Thoracic aorta (tissue), 2 donors: Measurements from ENCODE around the gene MYO1E. TPM values are rescaled to one million over a fixed set of nuclear protein-coding genes. Genes with fewer than 3 reads are reported as not detected.

ENCODE experiments used
- ATAC-seq: fragments of 150-250 bp; one replicate; pipeline ENCODE4 v1.8.0; 2017; ENCODE audit warnings: low read depth; ENCODE audit not compliant: insufficient number of reproducible peaks, low FRiP score
- DNase-seq: peaks from one replicate; pipeline ENCODE4 v3.0.0-alpha.2; 2020; ENCODE audit warnings: low spot score
- H3K27ac ChIP-seq, 2 donors: fragments of 200-600 bp; sonication (generic); 1 replicate in 1 of 2; 2 replicates in 1 of 2; pipeline ENCODE4 v1.5.1; 2016; ENCODE audit warnings: mild to moderate bottlenecking in 2 of 2, moderate library complexity in 2 of 2
- H3K27me3 ChIP-seq: fragments of 200-600 bp; sonication (generic); replicated peaks from 2 replicates; pipeline ENCODE4 v1.6.0; 2016; ENCODE audit warnings: mild to moderate bottlenecking; ENCODE audit not compliant: insufficient read depth
- H3K36me3 ChIP-seq: fragments of 200-600 bp; sonication (generic); one replicate; pipeline ENCODE4 v1.5.1; 2016
- H3K4me1 ChIP-seq, 2 donors: fragments of 200-600 bp; sonication (generic); 1 replicate in 1 of 2; 2 replicates in 1 of 2; pipeline versions ENCODE4 v1.5.1 to v1.6.0; 2016; ENCODE audit warnings: low read depth in 2 of 2, mild to moderate bottlenecking in 1 of 2; ENCODE audit not compliant: control insufficient read depth in 1 of 2
- H3K4me3 ChIP-seq: fragments of 200-600 bp; sonication (generic); 2 replicates; pipeline ENCODE4 v1.5.1; 2016; ENCODE audit warnings: mild to moderate bottlenecking
- H3K9me3 ChIP-seq: fragments of 200-600 bp; sonication (generic); 2 replicates; pipeline ENCODE4 v1.5.1; 2016
- CTCF ChIP-seq: fragments of 200-600 bp; sonication (generic); IDR thresholded peaks from one replicate; pipeline ENCODE4 v1.5.1; 2019; ENCODE audit warnings: antibody characterized with exemption
- total RNA-seq, 2 donors: library from RNA; depleted of rRNA; stranded (reverse); fragments of >200 nt; gene quantifications; one replicate each; pipeline versions ENCODE4 v1.1.0 to v1.2.3, GENCODE V29; 2016

The MYO1E gene
- total RNA-seq, 2 donors from 2014 or later = 56.2 to 121 TPM

- H3K27ac ChIP-seq = no peak overlapping the region
Measured at GRCh38 chr15:59335207-59335786, 37.4 kb downstream of the MYO1E start.

GRCh38 chr15:59334076-59334415 lies 38.6 kb downstream of the MYO1E start:
- H3K27ac ChIP-seq = no peak overlapping the region
- no peak for TF ChIP-seq CTCF
- H3K36me3 ChIP-seq = no peaks in the 10 kb centered on the region
- H3K4me1 ChIP-seq = peaks cover 25 to 35% of the 10 kb centered on the region in 2 donors
- ATAC-seq (no peak), DNase-seq (no peak)
- H3K27me3 ChIP-seq = no peaks in the 10 kb centered on the region
- no peaks in the 10 kb centered on the region for H3K9me3 ChIP-seq
- no peak overlapping the region for H3K4me3 ChIP-seq

More at GRCh38 chr15:59335207-59335786, 37.4 kb downstream of the MYO1E start:
- no peak for DNase-seq
- no peaks in the 10 kb centered on the region for H3K9me3 ChIP-seq
- no peak for ATAC-seq
- no peak overlapping the region for H3K4me3 ChIP-seq
- H3K4me1 ChIP-seq = peaks cover 18 to 34% of the 10 kb centered on the region in 2 donors
- H3K27me3 ChIP-seq = no peaks in the 10 kb centered on the region
- no peaks in the 10 kb centered on the region for H3K36me3 ChIP-seq
- no peak for TF ChIP-seq CTCF

GRCh38 chr15:59333401-59334075 lies 39.1 kb downstream of the MYO1E start:
- ATAC-seq = no peak
- H3K4me1 ChIP-seq = peaks cover 28 to 35% of the 10 kb centered on the region in 2 donors
- no peaks in the 10 kb centered on the region for H3K36me3 ChIP-seq
- H3K27me3 ChIP-seq = no peaks in the 10 kb centered on the region
- H3K4me3 ChIP-seq = no peak overlapping the region
- no peak for DNase-seq
- H3K27ac ChIP-seq = no peak overlapping the region
- TF ChIP-seq CTCF = no peak
- H3K9me3 ChIP-seq = no peaks in the 10 kb centered on the region

GRCh38 chr15:59332009-59332408 lies 40.7 kb downstream of the MYO1E start:
- ATAC-seq (no peak), DNase-seq (no peak)
- H3K4me3 ChIP-seq = no peak overlapping the region
- peaks cover 29 to 43% of the 10 kb centered on the region in 2 donors for H3K4me1 ChIP-seq
- H3K9me3 ChIP-seq = no peaks in the 10 kb centered on the region
- no peaks in the 10 kb centered on the region for H3K36me3 ChIP-seq
- TF ChIP-seq CTCF = no peak
- no peak overlapping the region for H3K27ac ChIP-seq
- H3K27me3 ChIP-seq = no peaks in the 10 kb centered on the region

GRCh38 chr15:59330649-59331048 lies 42.0 kb downstream of the MYO1E start:
- ATAC-seq (no peak), DNase-seq (no peak)
- Histone ChIP-seq H3K27me3 (no peaks in the 10 kb centered on the region), H3K9me3 (no peaks in the 10 kb centered on the region), H3K36me3 (no peaks in the 10 kb centered on the region), H3K4me1 (peaks cover 29 to 39% of the 10 kb centered on the region in 2 donors), H3K27ac (no peak overlapping the region), H3K4me3 (no peak overlapping the region)
- no peak for TF ChIP-seq CTCF
